ENCODE results near the gene TMEM183A. TPM values are rescaled to one million over a fixed set of nuclear protein-coding genes. Genes with fewer than 3 reads are reported as not detected.

Gene TMEM183A
- total and polyA plus RNA-seq, 2 experiments from 2014 or later, result 55.1 to 128 TPM

DNA sequence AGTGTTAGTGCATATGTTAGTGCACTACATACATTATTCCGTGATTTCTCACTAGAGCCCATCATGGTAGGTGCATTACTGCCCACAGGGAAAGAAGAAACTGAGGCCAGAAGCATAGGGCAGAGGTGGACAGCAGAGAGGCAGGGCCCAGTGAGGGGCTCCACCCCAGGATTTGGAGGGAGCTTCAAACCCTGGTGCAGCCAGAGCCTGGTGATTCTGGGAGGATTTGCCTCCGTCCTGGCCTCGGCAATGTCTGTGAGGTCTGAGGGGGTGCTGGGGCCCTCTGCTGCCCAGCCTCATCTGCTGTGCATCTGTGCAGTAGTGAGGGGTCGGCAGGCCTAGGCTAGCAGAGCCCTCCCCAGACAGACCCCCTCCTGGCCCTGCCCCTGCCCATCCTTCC, 41.9 kb downstream of the TMEM183A start (continued):
- TF ChIP-seq, protein P1, sequence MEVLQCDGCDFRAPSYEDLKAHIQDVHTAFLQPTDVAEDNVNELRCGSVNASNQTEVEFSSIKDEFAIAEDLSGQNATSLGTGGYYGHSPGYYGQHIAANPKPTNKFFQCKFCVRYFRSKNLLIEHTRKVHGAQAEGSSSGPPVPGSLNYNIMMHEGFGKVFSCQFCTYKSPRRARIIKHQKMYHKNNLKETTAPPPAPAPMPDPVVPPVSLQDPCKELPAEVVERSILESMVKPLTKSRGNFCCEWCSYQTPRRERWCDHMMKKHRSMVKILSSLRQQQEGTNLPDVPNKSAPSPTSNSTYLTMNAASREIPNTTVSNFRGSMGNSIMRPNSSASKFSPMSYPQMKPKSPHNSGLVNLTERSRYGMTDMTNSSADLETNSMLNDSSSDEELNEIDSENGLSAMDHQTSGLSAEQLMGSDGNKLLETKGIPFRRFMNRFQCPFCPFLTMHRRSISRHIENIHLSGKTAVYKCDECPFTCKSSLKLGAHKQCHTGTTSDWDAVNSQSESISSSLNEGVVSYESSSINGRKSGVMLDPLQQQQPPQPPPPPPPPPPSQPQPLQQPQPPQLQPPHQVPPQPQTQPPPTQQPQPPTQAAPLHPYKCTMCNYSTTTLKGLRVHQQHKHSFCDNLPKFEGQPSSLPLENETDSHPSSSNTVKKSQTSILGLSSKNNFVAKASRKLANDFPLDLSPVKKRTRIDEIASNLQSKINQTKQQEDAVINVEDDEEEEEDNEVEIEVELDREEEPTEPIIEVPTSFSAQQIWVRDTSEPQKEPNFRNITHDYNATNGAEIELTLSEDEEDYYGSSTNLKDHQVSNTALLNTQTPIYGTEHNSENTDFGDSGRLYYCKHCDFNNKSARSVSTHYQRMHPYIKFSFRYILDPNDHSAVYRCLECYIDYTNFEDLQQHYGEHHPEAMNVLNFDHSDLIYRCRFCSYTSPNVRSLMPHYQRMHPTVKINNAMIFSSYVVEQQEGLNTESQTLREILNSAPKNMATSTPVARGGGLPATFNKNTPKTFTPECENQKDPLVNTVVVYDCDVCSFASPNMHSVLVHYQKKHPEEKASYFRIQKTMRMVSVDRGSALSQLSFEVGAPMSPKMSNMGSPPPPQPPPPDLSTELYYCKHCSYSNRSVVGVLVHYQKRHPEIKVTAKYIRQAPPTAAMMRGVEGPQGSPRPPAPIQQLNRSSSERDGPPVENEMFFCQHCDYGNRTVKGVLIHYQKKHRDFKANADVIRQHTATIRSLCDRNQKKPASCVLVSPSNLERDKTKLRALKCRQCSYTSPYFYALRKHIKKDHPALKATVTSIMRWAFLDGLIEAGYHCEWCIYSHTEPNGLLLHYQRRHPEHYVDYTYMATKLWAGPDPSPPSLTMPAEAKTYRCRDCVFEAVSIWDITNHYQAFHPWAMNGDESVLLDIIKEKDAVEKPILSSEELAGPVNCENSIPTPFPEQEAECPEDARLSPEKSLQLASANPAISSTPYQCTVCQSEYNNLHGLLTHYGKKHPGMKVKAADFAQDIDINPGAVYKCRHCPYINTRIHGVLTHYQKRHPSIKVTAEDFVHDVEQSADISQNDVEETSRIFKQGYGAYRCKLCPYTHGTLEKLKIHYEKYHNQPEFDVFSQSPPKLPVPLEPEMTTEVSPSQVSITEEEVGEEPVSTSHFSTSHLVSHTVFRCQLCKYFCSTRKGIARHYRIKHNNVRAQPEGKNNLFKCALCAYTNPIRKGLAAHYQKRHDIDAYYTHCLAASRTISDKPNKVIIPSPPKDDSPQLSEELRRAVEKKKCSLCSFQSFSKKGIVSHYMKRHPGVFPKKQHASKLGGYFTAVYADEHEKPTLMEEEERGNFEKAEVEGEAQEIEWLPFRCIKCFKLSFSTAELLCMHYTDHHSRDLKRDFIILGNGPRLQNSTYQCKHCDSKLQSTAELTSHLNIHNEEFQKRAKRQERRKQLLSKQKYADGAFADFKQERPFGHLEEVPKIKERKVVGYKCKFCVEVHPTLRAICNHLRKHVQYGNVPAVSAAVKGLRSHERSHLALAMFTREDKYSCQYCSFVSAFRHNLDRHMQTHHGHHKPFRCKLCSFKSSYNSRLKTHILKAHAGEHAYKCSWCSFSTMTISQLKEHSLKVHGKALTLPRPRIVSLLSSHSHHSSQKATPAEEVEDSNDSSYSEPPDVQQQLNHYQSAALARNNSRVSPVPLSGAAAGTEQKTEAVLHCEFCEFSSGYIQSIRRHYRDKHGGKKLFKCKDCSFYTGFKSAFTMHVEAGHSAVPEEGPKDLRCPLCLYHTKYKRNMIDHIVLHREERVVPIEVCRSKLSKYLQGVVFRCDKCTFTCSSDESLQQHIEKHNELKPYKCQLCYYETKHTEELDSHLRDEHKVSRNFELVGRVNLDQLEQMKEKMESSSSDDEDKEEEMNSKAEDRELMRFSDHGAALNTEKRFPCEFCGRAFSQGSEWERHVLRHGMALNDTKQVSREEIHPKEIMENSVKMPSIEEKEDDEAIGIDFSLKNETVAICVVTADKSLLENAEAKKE (CRISPR knock-in tag; IDR thresholded peaks at IDR 0.05), result no peak
- TF ChIP-seq, protein P2, sequence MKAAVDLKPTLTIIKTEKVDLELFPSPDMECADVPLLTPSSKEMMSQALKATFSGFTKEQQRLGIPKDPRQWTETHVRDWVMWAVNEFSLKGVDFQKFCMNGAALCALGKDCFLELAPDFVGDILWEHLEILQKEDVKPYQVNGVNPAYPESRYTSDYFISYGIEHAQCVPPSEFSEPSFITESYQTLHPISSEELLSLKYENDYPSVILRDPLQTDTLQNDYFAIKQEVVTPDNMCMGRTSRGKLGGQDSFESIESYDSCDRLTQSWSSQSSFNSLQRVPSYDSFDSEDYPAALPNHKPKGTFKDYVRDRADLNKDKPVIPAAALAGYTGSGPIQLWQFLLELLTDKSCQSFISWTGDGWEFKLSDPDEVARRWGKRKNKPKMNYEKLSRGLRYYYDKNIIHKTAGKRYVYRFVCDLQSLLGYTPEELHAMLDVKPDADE (IDR thresholded peaks at IDR 0.05), result no peak
- TF ChIP-seq POLR2AphosphoS5 (IDR thresholded peaks at IDR 0.05; ENCODE audit: low read depth), result no peak
- TF ChIP-seq, protein P3, sequence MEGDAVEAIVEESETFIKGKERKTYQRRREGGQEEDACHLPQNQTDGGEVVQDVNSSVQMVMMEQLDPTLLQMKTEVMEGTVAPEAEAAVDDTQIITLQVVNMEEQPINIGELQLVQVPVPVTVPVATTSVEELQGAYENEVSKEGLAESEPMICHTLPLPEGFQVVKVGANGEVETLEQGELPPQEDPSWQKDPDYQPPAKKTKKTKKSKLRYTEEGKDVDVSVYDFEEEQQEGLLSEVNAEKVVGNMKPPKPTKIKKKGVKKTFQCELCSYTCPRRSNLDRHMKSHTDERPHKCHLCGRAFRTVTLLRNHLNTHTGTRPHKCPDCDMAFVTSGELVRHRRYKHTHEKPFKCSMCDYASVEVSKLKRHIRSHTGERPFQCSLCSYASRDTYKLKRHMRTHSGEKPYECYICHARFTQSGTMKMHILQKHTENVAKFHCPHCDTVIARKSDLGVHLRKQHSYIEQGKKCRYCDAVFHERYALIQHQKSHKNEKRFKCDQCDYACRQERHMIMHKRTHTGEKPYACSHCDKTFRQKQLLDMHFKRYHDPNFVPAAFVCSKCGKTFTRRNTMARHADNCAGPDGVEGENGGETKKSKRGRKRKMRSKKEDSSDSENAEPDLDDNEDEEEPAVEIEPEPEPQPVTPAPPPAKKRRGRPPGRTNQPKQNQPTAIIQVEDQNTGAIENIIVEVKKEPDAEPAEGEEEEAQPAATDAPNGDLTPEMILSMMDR (conservative IDR thresholded peaks at IDR 0.05; ENCODE audit: low read depth in 2 of 2), result no peak
- no peak for TF ChIP-seq NANOG (IDR thresholded peaks at IDR 0.05; ENCODE audit: borderline replicate concordance)
- TF ChIP-seq EZH2 (IDR thresholded peaks at IDR 0.05; ENCODE audit: low read depth, unreplicated experiment), result no peak
- no peak for TF ChIP-seq ZNF331 (CRISPR knock-in tag; IDR thresholded peaks at IDR 0.05; ENCODE audit: low read depth)
- TF ChIP-seq STAT1 (IDR thresholded peaks at IDR 0.05; ENCODE audit: unreplicated experiment), result no peak
- no peak for TF ChIP-seq EZH2phosphoT487 (IDR thresholded peaks at IDR 0.05; ENCODE audit: unreplicated experiment)
- TF ChIP-seq JUNB (IDR thresholded peaks at IDR 0.05; ENCODE audit: unreplicated experiment), result no peak
- no peak for TF ChIP-seq ZNF114 (CRISPR knock-in tag; IDR thresholded peaks at IDR 0.05)
- TF ChIP-seq CREB1 (CRISPR knock-in tag; IDR thresholded peaks at IDR 0.05; ENCODE audit: low read depth), result no peak
